SK-N-SH (cell line): ENCODE data around the gene LRRC56. TPM values are rescaled to one million over a fixed set of nuclear protein-coding genes. Genes with fewer than 3 reads are reported as not detected.

Experiments used
- CTCF ChIA-PET: fragments of 300-600, 350-600 bp; formaldehyde crosslinking; extraction: SDS; loops from one replicate; lab custom pipeline; 2021; lab: Yijun Ruan, JAX
- POLR2A ChIA-PET: fragments of 350-600 bp; sonication (Branson Sonifier 250); formaldehyde crosslinking; extraction: SDS; loops from one replicate; lab custom pipeline; 2020; ENCODE audit warnings: antibody characterized with exemption, inconsistent platforms; lab: Yijun Ruan, JAX
- DNase-seq: peaks from one replicate; pipeline ENCODE4 v3.0.0; 2012
- H2AFZ ChIP-seq: fragments of 200-600 bp; sonication (generic); 2 replicates; pipeline ENCODE4 v1.8.1; 2016; ENCODE audit warnings: antibody characterized with exemption, mild to moderate bottlenecking, low read depth
- H3F3A ChIP-seq: fragments of 200-600 bp; sonication (generic); replicated peaks from 2 replicates; pipeline ENCODE3; 2016; ENCODE audit warnings: antibody characterized with exemption, mild to moderate bottlenecking; ENCODE audit not compliant: insufficient read depth
- H3K27ac ChIP-seq, 2 experiments: fragments of 200-500 bp in 1 of 2; fragments of 200-600 bp in 1 of 2; sonication (Bioruptor generic) in 1 of 2; sonication (generic), shearing (Covaris generic) in 1 of 2; 2 replicates each; pipeline versions ENCODE4 v1.5.1 to v1.6.1; 2014 to 2016; ENCODE audit warnings: low read depth in 2 of 2, inconsistent platforms in 1 of 2, low read length in 1 of 2, mild to moderate bottlenecking in 1 of 2, mixed read lengths in 1 of 2
- H3K27me3 ChIP-seq: fragments of 200-600 bp; sonication (generic), shearing (Covaris generic); 2 replicates; pipeline ENCODE4 v1.6.1; 2016; ENCODE audit warnings: mixed run types; ENCODE audit not compliant: insufficient read depth
- H3K36me3 ChIP-seq, 2 experiments: fragments of 200-500 bp in 1 of 2; fragments of 200-600 bp in 1 of 2; sonication (Bioruptor generic) in 1 of 2; sonication (generic) in 1 of 2; replicated peaks in 1 of 2; 2 replicates each; pipeline versions ENCODE3 to v1.5.1; 2014 to 2016; ENCODE audit warnings: low read length in 1 of 2, mild to moderate bottlenecking in 1 of 2; ENCODE audit not compliant: insufficient read depth in 2 of 2, control insufficient read depth in 1 of 2
- H3K4me1 ChIP-seq, 2 experiments: fragments of 200-500 bp in 1 of 2; fragments of 200-600 bp in 1 of 2; sonication (Bioruptor generic) in 1 of 2; sonication (generic), shearing (Covaris generic) in 1 of 2; 2 replicates each; pipeline versions ENCODE4 v1.5.1 to v1.6.1; 2014 to 2016; ENCODE audit warnings: low read depth in 1 of 2, low read length in 1 of 2, mixed run types in 1 of 2; ENCODE audit not compliant: insufficient read depth in 2 of 2, control insufficient read depth in 1 of 2
- H3K4me2 ChIP-seq: fragments of 200-600 bp; sonication (generic), shearing (Covaris generic); 2 replicates; pipeline ENCODE4 v1.6.1; 2017; ENCODE audit warnings: mixed run types
- H3K4me3 ChIP-seq, 2 experiments: fragments of 200-500 bp in 1 of 2; fragments of 200-600 bp in 1 of 2; sonication (Bioruptor generic) in 1 of 2; sonication (generic), shearing (Covaris generic) in 1 of 2; 2 replicates each; pipeline versions ENCODE4 v1.5.1 to v1.8.1; 2014 to 2016; ENCODE audit warnings: low read depth in 2 of 2, inconsistent platforms in 1 of 2, low read length in 1 of 2, mild to moderate bottlenecking in 1 of 2, mixed read lengths in 1 of 2, moderate library complexity in 1 of 2
- H3K79me2 ChIP-seq: fragments of 200-600 bp; sonication (generic); 2 replicates; pipeline ENCODE4 v1.8.1; 2017; ENCODE audit warnings: mild to moderate bottlenecking; ENCODE audit not compliant: insufficient read depth
- H3K9ac ChIP-seq: fragments of 200-600 bp; sonication (generic); 2 replicates; pipeline ENCODE4 v1.6.1; 2017; ENCODE audit warnings: mixed run types
- H3K9me2 ChIP-seq: fragments of 200-600 bp; sonication (generic); 2 replicates; pipeline ENCODE4 v1.6.1; 2017; ENCODE audit warnings: mixed run types
- H3K9me3 ChIP-seq: fragments of 200-600 bp; sonication (generic); 2 replicates; pipeline ENCODE4 v1.6.1; 2017; ENCODE audit warnings: mixed run types, mild to moderate bottlenecking, moderate library complexity
- H4K20me1 ChIP-seq: fragments of 200-600 bp; sonication (generic); 2 replicates; pipeline ENCODE4 v1.6.1; 2017; ENCODE audit warnings: mild to moderate bottlenecking, mixed run types; ENCODE audit not compliant: insufficient read depth
- EZH2phosphoT487 ChIP-seq: fragments of 200-600 bp; sonication (generic); IDR thresholded peaks from 2 replicates; pipeline ENCODE4 v1.6.1; 2017; ENCODE audit warnings: low read depth, mixed run types, mild to moderate bottlenecking, antibody characterized with exemption, moderate library complexity, borderline replicate concordance
- FOXM1 ChIP-seq: IDR thresholded peaks from 2 replicates; pipeline ENCODE4 v1.4.0; 2012; ENCODE audit warnings: low read depth, mild to moderate bottlenecking
- GATA2 ChIP-seq: sonication (generic); formaldehyde crosslinking; IDR thresholded peaks from 2 replicates; pipeline ENCODE4 v1.5.0; 2020; ENCODE audit warnings: mild to moderate bottlenecking, missing genetic modification reagents
- JUND ChIP-seq: IDR thresholded peaks from 2 replicates; pipeline ENCODE4 v1.4.0; 2012
- MXI1 ChIP-seq: IDR thresholded peaks from 2 replicates; pipeline ENCODE4 v1.6.1; 2012; ENCODE audit warnings: mild to moderate bottlenecking, low read depth, low read length, improper control_type of control experiment
- NFIC ChIP-seq: IDR thresholded peaks from 2 replicates; pipeline ENCODE4 v1.4.0; 2012; ENCODE audit warnings: borderline replicate concordance
- NRF1 ChIP-seq: IDR thresholded peaks from 2 replicates; pipeline ENCODE4 v1.6.1; 2012; ENCODE audit warnings: low read depth, mild to moderate bottlenecking, low read length
- RAD21 ChIP-seq: IDR thresholded peaks from 2 replicates; pipeline ENCODE4 v1.6.1; 2012; ENCODE audit warnings: mild to moderate bottlenecking, low read length
- RXRA ChIP-seq: IDR thresholded peaks from 2 replicates; pipeline ENCODE4 v1.4.0; 2012; ENCODE audit warnings: low read depth, mild to moderate bottlenecking, borderline replicate concordance
- SIN3A ChIP-seq: IDR thresholded peaks from 2 replicates; pipeline ENCODE4 v1.6.1; 2012; ENCODE audit warnings: low read depth, mild to moderate bottlenecking, low read length, moderate library complexity, borderline replicate concordance
- SMC3 ChIP-seq: IDR thresholded peaks from 2 replicates; pipeline ENCODE4 v1.6.1; 2012; ENCODE audit warnings: low read depth, low read length, improper control_type of control experiment
- TCF12 ChIP-seq: IDR thresholded peaks from 2 replicates; pipeline ENCODE4 v1.4.0; 2012
- TEAD4 ChIP-seq: IDR thresholded peaks from 2 replicates; pipeline ENCODE4 v1.4.0; 2012; ENCODE audit warnings: mild to moderate bottlenecking, borderline replicate concordance; ENCODE audit not compliant: insufficient read depth
- USF2 ChIP-seq: fragments of 150-350 bp; IDR thresholded peaks from 2 replicates; pipeline ENCODE4 v1.6.1; 2017; ENCODE audit warnings: antibody characterized with exemption, low read length, low read depth, borderline replicate concordance
- YY1 ChIP-seq: IDR thresholded peaks from 2 replicates; pipeline ENCODE4 v1.4.0; 2012; ENCODE audit warnings: low read depth, mild to moderate bottlenecking
- WGBS: methylation state at CpG from one replicate; pipeline ENCODE4 v1.1.6; 2017; ENCODE audit warnings: low lambda C conversion rate; 5-methylcytosine and 5-hydroxymethylcytosine counted together
- polyA plus RNA-seq, 3 experiments: library from polyadenylated mRNA; depleted of rRNA; stranded (reverse); fragments of >200 nt; gene quantifications; 2 replicates each; pipeline ENCODE4 v1.2.3, GENCODE V29; 2012
- TF ChIP-seq, protein P1 (sequence below): IDR thresholded peaks from 2 replicates; pipeline ENCODE4 v1.4.0; 2012; ENCODE audit warnings: low read depth, borderline replicate concordance
- TF ChIP-seq, protein P2 (sequence below): IDR thresholded peaks from 2 replicates; pipeline ENCODE4; 2012
- TF ChIP-seq, protein P3 (sequence below): fragments of 150-350 bp; IDR thresholded peaks from 2 replicates; pipeline ENCODE4 v1.6.1; 2016; ENCODE audit warnings: mild to moderate bottlenecking, low read depth, low read length

The LRRC56 gene
- polyA plus RNA-seq, 1 of the 3 experiments (the other 2 are of a cell fraction), result 1.2 TPM

- no peak for TF ChIP-seq MXI1
- no peak for TF ChIP-seq NRF1
- no peak for TF ChIP-seq JUND
- TF ChIP-seq USF2, result no peak
Measured at GRCh38 chr11:551131-551530, 13.8 kb downstream of the LRRC56 start (continued).

DNA sequence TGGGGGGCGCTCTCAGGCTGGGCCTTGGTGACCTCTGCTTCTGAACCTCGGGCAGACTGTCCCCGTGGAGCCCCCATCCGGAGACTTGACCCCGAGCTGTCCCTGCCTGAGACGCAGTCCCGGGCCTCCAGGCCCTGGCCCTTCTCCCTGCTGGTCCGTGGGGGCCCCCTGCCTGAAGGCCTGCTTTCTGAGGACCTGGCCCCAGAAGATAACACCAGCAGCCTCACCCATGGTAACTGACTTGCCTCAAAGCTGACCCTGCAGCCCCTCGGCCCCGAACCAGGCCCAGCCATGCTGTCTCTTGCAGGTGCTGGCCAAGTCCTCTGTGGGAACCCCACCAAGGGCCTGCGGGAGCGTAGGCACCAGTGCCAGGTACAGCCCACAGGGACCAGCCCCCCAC is 14.3 kb downstream of the LRRC56 start:
- no peaks in the 10 kb centered on the region for H3K79me2 ChIP-seq
- POLR2A ChIA-PET, result interaction anchor here (0.7 kb wide), 1 partner anchor 73 kb away, joined by 3 read pairs; no protein-coding TSS in a partner anchor
- H4K20me1 ChIP-seq, result no peaks in the 10 kb centered on the region
- no peak overlapping the region for H3K4me3 ChIP-seq
- H3K36me3 ChIP-seq, result no peaks in the 10 kb centered on the region
- H3K4me1 ChIP-seq, result peaks cover 0 to 19% of the 10 kb centered on the region in 2 experiments; a peak in 1 of 4 replicates
- no CpG with 5 or more reads among the region's 12 CpGs for WGBS
- H3K27ac ChIP-seq, result no peak overlapping the region
- H3K27me3 ChIP-seq, result peaks cover 4% of the 10 kb centered on the region; the same call in 1 of the 2 replicates
- no peaks in the 10 kb centered on the region for H3F3A ChIP-seq
- CTCF ChIA-PET, result interaction anchor here (0.9 to 1.8 kb wide), 2 partner anchors 155 to 176 kb away, joined by 3 to 14 read pairs; no protein-coding TSS in a partner anchor
- H2AFZ ChIP-seq, result no peak overlapping the region
- H3K9me2 ChIP-seq, result no peaks in the 10 kb centered on the region
- no peak for DNase-seq
- H3K4me2 ChIP-seq, result no peak overlapping the region
- H3K9ac ChIP-seq, result no peak overlapping the region
- H3K9me3 ChIP-seq, result no peaks in the 10 kb centered on the region
- TF ChIP-seq EZH2phosphoT487 (no peak), YY1 (no peak), GATA2 (no peak), RAD21 (no peak), TCF12 (no peak), SMC3 (no peak), FOXM1 (no peak), NFIC (no peak), USF2 (no peak), RXRA (no peak), JUND (no peak), SIN3A (no peak), TEAD4 (no peak)
- TF ChIP-seq, protein P1, sequence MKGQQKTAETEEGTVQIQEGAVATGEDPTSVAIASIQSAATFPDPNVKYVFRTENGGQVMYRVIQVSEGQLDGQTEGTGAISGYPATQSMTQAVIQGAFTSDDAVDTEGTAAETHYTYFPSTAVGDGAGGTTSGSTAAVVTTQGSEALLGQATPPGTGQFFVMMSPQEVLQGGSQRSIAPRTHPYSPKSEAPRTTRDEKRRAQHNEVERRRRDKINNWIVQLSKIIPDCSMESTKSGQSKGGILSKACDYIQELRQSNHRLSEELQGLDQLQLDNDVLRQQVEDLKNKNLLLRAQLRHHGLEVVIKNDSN, result no peak
- TF ChIP-seq, protein P2, sequence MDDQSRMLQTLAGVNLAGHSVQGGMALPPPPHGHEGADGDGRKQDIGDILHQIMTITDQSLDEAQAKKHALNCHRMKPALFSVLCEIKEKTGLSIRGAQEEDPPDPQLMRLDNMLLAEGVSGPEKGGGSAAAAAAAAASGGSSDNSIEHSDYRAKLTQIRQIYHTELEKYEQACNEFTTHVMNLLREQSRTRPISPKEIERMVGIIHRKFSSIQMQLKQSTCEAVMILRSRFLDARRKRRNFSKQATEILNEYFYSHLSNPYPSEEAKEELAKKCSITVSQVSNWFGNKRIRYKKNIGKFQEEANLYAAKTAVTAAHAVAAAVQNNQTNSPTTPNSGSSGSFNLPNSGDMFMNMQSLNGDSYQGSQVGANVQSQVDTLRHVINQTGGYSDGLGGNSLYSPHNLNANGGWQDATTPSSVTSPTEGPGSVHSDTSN, result no peak
- TF ChIP-seq, protein P3, sequence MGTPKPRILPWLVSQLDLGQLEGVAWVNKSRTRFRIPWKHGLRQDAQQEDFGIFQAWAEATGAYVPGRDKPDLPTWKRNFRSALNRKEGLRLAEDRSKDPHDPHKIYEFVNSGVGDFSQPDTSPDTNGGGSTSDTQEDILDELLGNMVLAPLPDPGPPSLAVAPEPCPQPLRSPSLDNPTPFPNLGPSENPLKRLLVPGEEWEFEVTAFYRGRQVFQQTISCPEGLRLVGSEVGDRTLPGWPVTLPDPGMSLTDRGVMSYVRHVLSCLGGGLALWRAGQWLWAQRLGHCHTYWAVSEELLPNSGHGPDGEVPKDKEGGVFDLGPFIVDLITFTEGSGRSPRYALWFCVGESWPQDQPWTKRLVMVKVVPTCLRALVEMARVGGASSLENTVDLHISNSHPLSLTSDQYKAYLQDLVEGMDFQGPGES, result no peak
